ENCODE results near the gene GALNT2. TPM values are rescaled to one million over a fixed set of nuclear protein-coding genes. Genes with fewer than 3 reads are reported as not detected.

The GALNT2 gene
- total and polyA plus RNA-seq, 10 of the 15 experiments (the other 5 are each of a cell fraction or from before 2014, with no cell fraction given), result 0.52 to 27.7 (median 16.3) TPM

GRCh38 chr1:230212405-230212936 lies 145.4 kb downstream of the GALNT2 start (continued):
- TF ChIP-seq GABPA (IDR thresholded peaks at IDR 0.05; ENCODE audit: low read depth) (no peak), ATF7 (IDR thresholded peaks at IDR 0.05; ENCODE audit: low read depth) (peak; percentile 71), SPI1 (IDR thresholded peaks at IDR 0.05; ENCODE audit: borderline replicate concordance, insufficient read depth, low read depth, low read length) (peak; percentile 68), KDM1A (IDR thresholded peaks at IDR 0.05; ENCODE audit: borderline replicate concordance) (no peak), MXI1 (IDR thresholded peaks at IDR 0.05; ENCODE audit: low read depth, low read length) (no peak), MEF2A (IDR thresholded peaks at IDR 0.05; ENCODE audit: insufficient read depth, low read depth, low read length) (peak; percentile 90), EED (IDR thresholded peaks at IDR 0.05; ENCODE audit: low read depth) (peak; percentile 47; the same call in 1 of the 2 replicates), PKNOX1 (IDR thresholded peaks at IDR 0.05) (peak; percentile 93), CHD2 (IDR thresholded peaks at IDR 0.05; ENCODE audit: borderline replicate concordance, low read depth, low read length) (no peak), SKIL (IDR thresholded peaks at IDR 0.05; ENCODE audit: low read depth, poor library complexity, severe bottlenecking) (peak; percentile 79), CBFB (IDR thresholded peaks at IDR 0.05; ENCODE audit: low read depth) (peak; percentile 70; the same call in 1 of the 2 replicates), E2F8 (IDR thresholded peaks at IDR 0.05; ENCODE audit: low read depth, partially characterized antibody) (no peak), E2F4 (IDR thresholded peaks at IDR 0.05; ENCODE audit: low read depth, low read length) (no peak), YY1 (IDR thresholded peaks at IDR 0.05; ENCODE audit: low read depth, low read length) (0 out of 2 replicates have a peak, but pooled peaks have one; percentile 16), PAX5 (IDR thresholded peaks at IDR 0.05; ENCODE audit: borderline replicate concordance, low read depth, low read length) (peak; percentile 74; the same call in 1 of the 2 replicates), TBL1XR1 (IDR thresholded peaks at IDR 0.05; ENCODE audit: low read depth, low read length) (peak; percentile 75; the same call in 1 of the 2 replicates), NFIC (IDR thresholded peaks at IDR 0.05; ENCODE audit: low read depth, low read length) (peak; percentile 73), ZBTB33 (IDR thresholded peaks at IDR 0.05) (no peak), ESRRA (IDR thresholded peaks at IDR 0.05; ENCODE audit: low read length) (no peak), RBBP5 (conservative IDR thresholded peaks at IDR 0.05) (no peak), ATF3 (IDR thresholded peaks at IDR 0.05; ENCODE audit: borderline replicate concordance, extremely low read depth, low read depth, low read length) (no peak)
